ENCODE data around the gene CEP97.

The CEP97 gene

GRCh38 chr3:101812895-101813294, 88.5 kb downstream of the CEP97 start:
- TF ChIP-seq ZNF76 (tag by site-specific recombination; IDR thresholded peaks at IDR 0.05; ENCODE audit: borderline replicate concordance, low read depth), result no peak
- no peak for TF ChIP-seq ZNF791 (tag by site-specific recombination; IDR thresholded peaks at IDR 0.05)
- no peak for TF ChIP-seq OSR2 (tag by site-specific recombination; IDR thresholded peaks at IDR 0.05)
- TF ChIP-seq ZNF24 (tag by site-specific recombination; IDR thresholded peaks at IDR 0.05), result no peak
- no peak for TF ChIP-seq ZNF510 (tag by site-specific recombination; IDR thresholded peaks at IDR 0.05; ENCODE audit: insufficient replicate concordance)
- TF ChIP-seq ZNF114 (tag by site-specific recombination; IDR thresholded peaks at IDR 0.05), result no peak
- no peak for TF ChIP-seq GLI2 (tag by site-specific recombination; IDR thresholded peaks at IDR 0.05; ENCODE audit: borderline replicate concordance, low read depth)
- no peak for TF ChIP-seq ZNF214 (tag by site-specific recombination; IDR thresholded peaks at IDR 0.05; ENCODE audit: borderline replicate concordance)
- TF ChIP-seq ZBTB17 (tag by site-specific recombination; IDR thresholded peaks at IDR 0.05), result no peak
- TF ChIP-seq ZNF626 (tag by site-specific recombination; IDR thresholded peaks at IDR 0.05), result no peak
- TF ChIP-seq ZNF658 (tag by site-specific recombination; IDR thresholded peaks at IDR 0.05), result no peak
- TF ChIP-seq ZNF274 (IDR thresholded peaks at IDR 0.05; ENCODE audit: low read length), result no peak
- no peak for TF ChIP-seq ZNF274 (tag by site-specific recombination; IDR thresholded peaks at IDR 0.05; ENCODE audit: borderline replicate concordance)
- no peaks in the 10 kb centered on the region for H3K9me3 ChIP-seq (ENCODE audit: control insufficient read depth, insufficient read depth, low read depth, low read length)
- peaks cover 0 to 11% of the 10 kb centered on the region in 2 experiments; a peak in 1 of 3 replicates for H3K36me3 ChIP-seq (ENCODE audit: control insufficient read depth in 2 of 2, insufficient read depth in 1 of 2, low read length in 2 of 2)
- CTCF ChIA-PET, result interaction anchor here (1.5 to 8.9 kb wide), 5 partner anchors 10 to 416 kb away, joined by 3 to 127 read pairs (median 14); no protein-coding TSS in a partner anchor
- no peak overlapping the region for H3K4me3 ChIP-seq (ENCODE audit: low read depth, low read length)
- H3K4me1 ChIP-seq (ENCODE audit: control insufficient read depth, insufficient read depth, low read length), result no peaks in the 10 kb centered on the region
- POLR2A ChIA-PET, result interaction anchor here (0.6 to 1.7 kb wide), 2 partner anchors 24 to 37 kb away, joined by 3 to 4 read pairs; partner anchors contain the start of gene NFKBIZ
- H3K27ac ChIP-seq (ENCODE audit: extremely low read depth, low read depth, low read length), result no peak overlapping the region

- Histone ChIP-seq H3K4me1 (ENCODE audit: control insufficient read depth, insufficient read depth, low read length) (no peaks in the 10 kb centered on the region), H3K27ac (ENCODE audit: extremely low read depth, low read depth, low read length) (no peak overlapping the region), H3K4me3 (ENCODE audit: low read depth, low read length) (no peak overlapping the region), H3K9me3 (ENCODE audit: control insufficient read depth, insufficient read depth, low read depth, low read length) (no peaks in the 10 kb centered on the region), H3K36me3 (ENCODE audit: control insufficient read depth in 2 of 2, insufficient read depth in 1 of 2, low read length in 2 of 2) (peaks cover 0 to 16% of the 10 kb centered on the region in 2 experiments; a peak in 1 of 3 replicates)
- POLR2A ChIA-PET, result no interaction called here
- TF ChIP-seq BCL11B (tag by site-specific recombination; IDR thresholded peaks at IDR 0.05; ENCODE audit: low read depth), result no peak
- peak; percentile 60 for TF ChIP-seq ZNF654 (tag by site-specific recombination; IDR thresholded peaks at IDR 0.05; ENCODE audit: low read depth)
- TF ChIP-seq YY2 (tag by site-specific recombination; IDR thresholded peaks at IDR 0.05), result no peak
- TF ChIP-seq, protein P1, sequence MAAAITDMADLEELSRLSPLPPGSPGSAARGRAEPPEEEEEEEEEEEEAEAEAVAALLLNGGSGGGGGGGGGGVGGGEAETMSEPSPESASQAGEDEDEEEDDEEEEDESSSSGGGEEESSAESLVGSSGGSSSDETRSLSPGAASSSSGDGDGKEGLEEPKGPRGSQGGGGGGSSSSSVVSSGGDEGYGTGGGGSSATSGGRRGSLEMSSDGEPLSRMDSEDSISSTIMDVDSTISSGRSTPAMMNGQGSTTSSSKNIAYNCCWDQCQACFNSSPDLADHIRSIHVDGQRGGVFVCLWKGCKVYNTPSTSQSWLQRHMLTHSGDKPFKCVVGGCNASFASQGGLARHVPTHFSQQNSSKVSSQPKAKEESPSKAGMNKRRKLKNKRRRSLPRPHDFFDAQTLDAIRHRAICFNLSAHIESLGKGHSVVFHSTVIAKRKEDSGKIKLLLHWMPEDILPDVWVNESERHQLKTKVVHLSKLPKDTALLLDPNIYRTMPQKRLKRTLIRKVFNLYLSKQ (tag by site-specific recombination; IDR thresholded peaks at IDR 0.05; ENCODE audit: borderline replicate concordance), result no peak
- no peak for TF ChIP-seq ZNF341 (tag by site-specific recombination; IDR thresholded peaks at IDR 0.05; ENCODE audit: low read depth)
- TF ChIP-seq, protein P2, sequence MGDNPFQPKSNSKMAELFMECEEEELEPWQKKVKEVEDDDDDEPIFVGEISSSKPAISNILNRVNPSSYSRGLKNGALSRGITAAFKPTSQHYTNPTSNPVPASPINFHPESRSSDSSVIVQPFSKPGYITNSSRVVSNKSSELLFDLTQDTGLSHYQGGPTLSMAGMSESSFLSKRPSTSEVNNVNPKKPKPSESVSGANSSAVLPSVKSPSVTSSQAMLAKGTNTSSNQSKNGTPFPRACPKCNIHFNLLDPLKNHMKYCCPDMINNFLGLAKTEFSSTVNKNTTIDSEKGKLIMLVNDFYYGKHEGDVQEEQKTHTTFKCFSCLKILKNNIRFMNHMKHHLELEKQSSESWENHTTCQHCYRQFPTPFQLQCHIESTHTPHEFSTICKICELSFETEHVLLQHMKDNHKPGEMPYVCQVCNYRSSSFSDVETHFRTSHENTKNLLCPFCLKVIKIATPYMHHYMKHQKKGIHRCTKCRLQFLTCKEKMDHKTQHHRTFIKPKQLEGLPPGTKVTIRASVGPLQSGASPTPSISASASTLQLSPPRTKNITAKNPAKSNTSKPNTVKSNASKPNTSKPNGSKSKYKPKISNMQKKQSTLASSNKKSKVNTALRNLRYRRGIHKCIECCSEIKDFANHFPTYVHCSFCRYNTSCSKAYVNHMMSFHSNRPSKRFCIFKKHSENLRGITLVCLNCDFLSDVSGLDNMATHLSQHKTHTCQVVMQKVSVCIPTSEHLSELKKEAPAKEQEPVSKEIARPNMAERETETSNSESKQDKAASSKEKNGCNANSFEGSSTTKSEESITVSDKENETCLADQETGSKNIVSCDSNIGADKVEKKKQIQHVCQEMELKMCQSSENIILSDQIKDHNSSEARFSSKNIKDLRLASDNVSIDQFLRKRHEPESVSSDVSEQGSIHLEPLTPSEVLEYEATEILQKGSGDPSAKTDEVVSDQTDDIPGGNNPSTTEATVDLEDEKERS (tag by site-specific recombination; IDR thresholded peaks at IDR 0.05), result no peak
- no peak for TF ChIP-seq ZNF354C (tag by site-specific recombination; IDR thresholded peaks at IDR 0.05; ENCODE audit: borderline replicate concordance, low read depth)
- no peak for TF ChIP-seq YY1 (tag by site-specific recombination; IDR thresholded peaks at IDR 0.05)
- CTCF ChIA-PET, result interaction anchor here (0.5 to 8.9 kb wide), 13 partner anchors 9 to 660 kb away, joined by 3 to 127 read pairs (median 4); no protein-coding TSS in a partner anchor
Measured at GRCh38 chr3:101813817-101814440, 89.5 kb downstream of the CEP97 start.

All from HEK293 (cell line).